Measurements from ENCODE around the gene IL4R. TPM values are rescaled to one million over a fixed set of nuclear protein-coding genes. Genes with fewer than 3 reads are reported as not detected.

IL4R gene
- total and polyA plus RNA-seq, 2 of the 13 experiments (the other 11 are each of a cell fraction or from before 2014, with no cell fraction given), result 15.9 to 49.6 TPM

- TF ChIP-seq SIX1 (CRISPR knock-in tag; IDR thresholded peaks at IDR 0.05; ENCODE audit: borderline replicate concordance), result no peak
- TF ChIP-seq ZNF749 (CRISPR knock-in tag; IDR thresholded peaks at IDR 0.05; ENCODE audit: borderline replicate concordance), result no peak
- no peak for TF ChIP-seq ZNF773 (CRISPR knock-in tag; IDR thresholded peaks at IDR 0.05; ENCODE audit: borderline replicate concordance)
- no peak for TF ChIP-seq BRCA1 (CRISPR knock-in tag; IDR thresholded peaks at IDR 0.05)
- TF ChIP-seq, protein P1, sequence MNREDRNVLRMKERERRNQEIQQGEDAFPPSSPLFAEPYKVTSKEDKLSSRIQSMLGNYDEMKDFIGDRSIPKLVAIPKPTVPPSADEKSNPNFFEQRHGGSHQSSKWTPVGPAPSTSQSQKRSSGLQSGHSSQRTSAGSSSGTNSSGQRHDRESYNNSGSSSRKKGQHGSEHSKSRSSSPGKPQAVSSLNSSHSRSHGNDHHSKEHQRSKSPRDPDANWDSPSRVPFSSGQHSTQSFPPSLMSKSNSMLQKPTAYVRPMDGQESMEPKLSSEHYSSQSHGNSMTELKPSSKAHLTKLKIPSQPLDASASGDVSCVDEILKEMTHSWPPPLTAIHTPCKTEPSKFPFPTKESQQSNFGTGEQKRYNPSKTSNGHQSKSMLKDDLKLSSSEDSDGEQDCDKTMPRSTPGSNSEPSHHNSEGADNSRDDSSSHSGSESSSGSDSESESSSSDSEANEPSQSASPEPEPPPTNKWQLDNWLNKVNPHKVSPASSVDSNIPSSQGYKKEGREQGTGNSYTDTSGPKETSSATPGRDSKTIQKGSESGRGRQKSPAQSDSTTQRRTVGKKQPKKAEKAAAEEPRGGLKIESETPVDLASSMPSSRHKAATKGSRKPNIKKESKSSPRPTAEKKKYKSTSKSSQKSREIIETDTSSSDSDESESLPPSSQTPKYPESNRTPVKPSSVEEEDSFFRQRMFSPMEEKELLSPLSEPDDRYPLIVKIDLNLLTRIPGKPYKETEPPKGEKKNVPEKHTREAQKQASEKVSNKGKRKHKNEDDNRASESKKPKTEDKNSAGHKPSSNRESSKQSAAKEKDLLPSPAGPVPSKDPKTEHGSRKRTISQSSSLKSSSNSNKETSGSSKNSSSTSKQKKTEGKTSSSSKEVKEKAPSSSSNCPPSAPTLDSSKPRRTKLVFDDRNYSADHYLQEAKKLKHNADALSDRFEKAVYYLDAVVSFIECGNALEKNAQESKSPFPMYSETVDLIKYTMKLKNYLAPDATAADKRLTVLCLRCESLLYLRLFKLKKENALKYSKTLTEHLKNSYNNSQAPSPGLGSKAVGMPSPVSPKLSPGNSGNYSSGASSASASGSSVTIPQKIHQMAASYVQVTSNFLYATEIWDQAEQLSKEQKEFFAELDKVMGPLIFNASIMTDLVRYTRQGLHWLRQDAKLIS (CRISPR knock-in tag; IDR thresholded peaks at IDR 0.05), result no peak
- TF ChIP-seq ZNF260 (CRISPR knock-in tag; IDR thresholded peaks at IDR 0.05; ENCODE audit: borderline replicate concordance, low read depth), result no peak
- TF ChIP-seq, protein P2, sequence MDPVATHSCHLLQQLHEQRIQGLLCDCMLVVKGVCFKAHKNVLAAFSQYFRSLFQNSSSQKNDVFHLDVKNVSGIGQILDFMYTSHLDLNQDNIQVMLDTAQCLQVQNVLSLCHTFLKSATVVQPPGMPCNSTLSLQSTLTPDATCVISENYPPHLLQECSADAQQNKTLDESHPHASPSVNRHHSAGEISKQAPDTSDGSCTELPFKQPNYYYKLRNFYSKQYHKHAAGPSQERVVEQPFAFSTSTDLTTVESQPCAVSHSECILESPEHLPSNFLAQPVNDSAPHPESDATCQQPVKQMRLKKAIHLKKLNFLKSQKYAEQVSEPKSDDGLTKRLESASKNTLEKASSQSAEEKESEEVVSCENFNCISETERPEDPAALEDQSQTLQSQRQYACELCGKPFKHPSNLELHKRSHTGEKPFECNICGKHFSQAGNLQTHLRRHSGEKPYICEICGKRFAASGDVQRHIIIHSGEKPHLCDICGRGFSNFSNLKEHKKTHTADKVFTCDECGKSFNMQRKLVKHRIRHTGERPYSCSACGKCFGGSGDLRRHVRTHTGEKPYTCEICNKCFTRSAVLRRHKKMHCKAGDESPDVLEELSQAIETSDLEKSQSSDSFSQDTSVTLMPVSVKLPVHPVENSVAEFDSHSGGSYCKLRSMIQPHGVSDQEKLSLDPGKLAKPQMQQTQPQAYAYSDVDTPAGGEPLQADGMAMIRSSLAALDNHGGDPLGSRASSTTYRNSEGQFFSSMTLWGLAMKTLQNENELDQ (CRISPR knock-in tag; IDR thresholded peaks at IDR 0.05; ENCODE audit: borderline replicate concordance), result no peak
- TF ChIP-seq MIER3 (CRISPR knock-in tag; IDR thresholded peaks at IDR 0.05; ENCODE audit: borderline replicate concordance), result no peak
- TF ChIP-seq NFE2 (CRISPR knock-in tag; IDR thresholded peaks at IDR 0.05), result no peak
- 0 out of 2 replicates have a peak, but pooled peaks have one; percentile 29 for TF ChIP-seq SAP130 (CRISPR knock-in tag; IDR thresholded peaks at IDR 0.05; ENCODE audit: low read depth)
- no peak for TF ChIP-seq ZNF775 (CRISPR knock-in tag; IDR thresholded peaks at IDR 0.05; ENCODE audit: borderline replicate concordance)
- TF ChIP-seq FOXO4 (CRISPR knock-in tag; conservative IDR thresholded peaks at IDR 0.05), result no peak
- no peak for TF ChIP-seq ISL2 (CRISPR knock-in tag; IDR thresholded peaks at IDR 0.05)
- TF ChIP-seq KAT7 (CRISPR knock-in tag; IDR thresholded peaks at IDR 0.05; ENCODE audit: borderline replicate concordance), result peak; percentile 45; the same call in 1 of the 2 replicates
- TF ChIP-seq SP1 (IDR thresholded peaks at IDR 0.05), result no peak
- TF ChIP-seq SP1 (CRISPR knock-in tag; IDR thresholded peaks at IDR 0.05), result no peak
- no peak for TF ChIP-seq SMAD9 (CRISPR knock-in tag; IDR thresholded peaks at IDR 0.05)
- no peak for TF ChIP-seq ETV6 (CRISPR knock-in tag; conservative IDR thresholded peaks at IDR 0.05)
- no peak for TF ChIP-seq ZNF616 (CRISPR knock-in tag; IDR thresholded peaks at IDR 0.05; ENCODE audit: low read depth)
- TF ChIP-seq ZNF501 (CRISPR knock-in tag; IDR thresholded peaks at IDR 0.05), result no peak
- TF ChIP-seq JUNB (CRISPR knock-in tag; IDR thresholded peaks at IDR 0.05; ENCODE audit: borderline replicate concordance), result no peak
- TF ChIP-seq SMARCE1 (IDR thresholded peaks at IDR 0.05; ENCODE audit: borderline replicate concordance), result no peak
- TF ChIP-seq SRF (IDR thresholded peaks at IDR 0.05; ENCODE audit: low read depth, low read length), result no peak
Measured at GRCh38 chr16:27367461-27368357, 53.9 kb downstream of the IL4R start (continued).

Measured in HepG2 (cell line).